Activated CD4-positive, alpha-beta T cell treated with anti-CD3 and anti-CD28 coated beads, Interleukin-2, amount 50 U/mL, for 24 hours (primary cell): ENCODE measurements around the gene C1orf210.

ENCODE experiments used
- DNase-seq, 2 donors: peaks; one replicate each; pipeline ENCODE4 v3.0.0-alpha.2; 2020; ENCODE audit warnings: low read depth in 1 of 2, low spot score in 1 of 2

Gene C1orf210

DNA sequence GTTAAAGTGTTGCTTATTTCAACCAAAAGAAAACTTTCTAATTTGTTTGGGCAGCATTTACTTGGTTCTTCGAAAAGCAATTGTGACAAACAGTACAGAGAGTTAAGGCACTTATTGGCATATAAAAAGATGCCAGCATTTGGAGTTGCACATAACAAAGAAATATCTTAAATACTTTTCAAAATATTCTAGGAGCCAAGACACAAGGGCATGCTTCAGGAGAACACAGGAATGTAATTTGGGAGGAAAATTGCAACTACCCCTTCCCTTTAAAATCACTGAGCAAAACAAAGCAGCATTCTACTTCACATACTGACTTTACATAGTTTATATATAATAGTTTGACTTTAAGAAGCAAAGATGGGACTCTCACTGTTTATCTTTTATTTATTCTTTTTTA is 10.8 kb upstream of the C1orf210 start:
- no peak for DNase-seq

DNA sequence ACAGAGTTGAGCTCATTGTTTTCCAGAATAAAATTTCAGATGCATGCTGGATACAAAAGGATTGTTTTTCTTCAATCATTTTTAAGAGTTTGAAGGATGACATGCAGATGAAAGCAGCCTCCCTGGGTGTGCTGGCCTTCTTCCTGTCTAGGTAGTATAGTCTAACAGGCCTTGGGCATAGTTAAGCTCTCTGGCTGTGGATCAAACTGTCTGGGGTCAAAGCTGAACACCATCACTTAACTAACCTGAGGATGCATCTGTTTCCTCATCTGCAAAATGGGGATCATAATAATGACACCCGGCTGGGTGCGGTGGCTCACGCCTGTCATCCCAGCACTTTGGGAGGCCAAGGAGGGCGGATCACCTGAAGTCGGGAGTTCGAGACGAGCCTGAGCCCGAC is 9.4 kb upstream of the C1orf210 start:
- no peak for DNase-seq

DNA sequence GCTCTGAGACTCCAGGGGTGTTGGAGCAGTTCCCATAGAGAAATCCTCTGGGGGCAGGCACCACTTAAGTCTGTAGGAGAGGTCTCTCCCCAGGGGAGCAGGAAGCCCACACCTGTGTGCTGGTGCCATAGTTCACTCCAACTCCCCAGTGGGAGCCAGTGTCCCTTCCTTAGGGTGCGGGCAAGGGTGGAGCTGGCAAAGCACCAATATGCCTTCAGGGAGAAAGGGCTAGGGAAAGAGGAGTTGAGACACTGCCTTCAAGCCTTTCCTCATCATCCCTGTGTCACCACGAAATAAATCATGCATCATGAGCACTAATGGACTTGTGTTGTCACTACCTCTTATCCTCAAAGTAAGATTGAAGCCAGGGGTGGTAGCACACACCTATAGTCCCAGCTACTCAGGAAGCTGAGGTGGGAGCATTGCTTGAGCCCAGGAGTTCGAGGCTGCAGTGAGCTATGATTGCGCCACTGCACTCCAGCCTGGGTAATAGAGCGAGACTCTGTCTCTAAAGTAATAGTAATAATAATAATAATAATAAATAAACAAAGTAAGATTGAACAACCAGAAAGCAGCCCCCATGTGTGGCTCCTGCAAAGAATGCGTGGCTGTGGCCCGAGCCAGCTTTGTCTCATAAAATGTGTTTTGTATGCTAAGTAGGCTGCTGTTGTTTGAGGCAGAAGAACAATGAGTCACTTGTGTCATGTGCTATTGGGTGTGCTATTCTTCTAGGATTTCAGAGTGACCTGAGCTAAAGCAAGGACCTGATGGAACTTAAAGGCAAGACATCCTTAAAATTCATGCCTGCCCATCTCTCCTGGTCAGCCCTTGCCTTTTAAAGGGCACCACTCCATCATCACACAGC is 8.7 kb upstream of the C1orf210 start:
- no peak for DNase-seq

DNA sequence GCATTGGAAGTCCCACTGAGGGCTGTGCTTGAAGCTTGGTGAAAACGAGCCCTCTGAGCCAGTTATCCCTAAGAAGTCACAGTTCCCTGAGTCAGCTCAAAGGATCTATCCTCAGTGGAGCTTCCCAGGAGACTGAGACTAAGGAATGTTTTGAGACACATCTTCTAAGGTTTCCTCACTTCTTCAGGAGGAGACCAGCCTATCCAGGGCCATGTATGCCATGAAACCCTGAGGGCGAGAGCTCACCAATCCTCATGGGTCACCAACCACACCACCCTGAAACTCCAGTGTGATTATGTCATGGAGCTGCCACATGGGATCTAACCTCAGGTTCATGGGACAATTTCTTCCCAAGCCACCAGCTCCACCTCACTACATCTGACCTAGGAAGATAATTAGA is 7.8 kb upstream of the C1orf210 start:
- DNase-seq: no peak

DNA sequence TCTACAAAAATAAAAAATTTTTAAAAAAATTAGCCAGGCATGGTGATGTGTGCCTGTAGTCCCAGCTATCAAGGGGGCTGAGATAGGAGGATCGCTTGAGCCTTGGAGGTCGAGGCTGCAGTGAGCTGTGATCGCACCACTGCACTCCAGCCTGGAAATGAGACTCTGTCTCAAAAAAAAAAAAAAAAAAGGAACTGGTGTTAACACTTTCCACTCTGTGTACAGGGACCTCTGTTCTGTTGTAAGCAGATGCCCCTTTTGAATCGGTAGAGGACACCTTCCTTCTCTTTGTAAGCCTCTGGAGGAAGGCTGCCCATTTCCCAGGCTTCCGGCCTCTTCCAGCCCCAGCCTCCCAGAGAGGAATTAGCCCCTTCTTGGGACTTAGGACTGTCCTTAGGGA is 7.3 kb upstream of the C1orf210 start:
- DNase-seq: no peak

DNA sequence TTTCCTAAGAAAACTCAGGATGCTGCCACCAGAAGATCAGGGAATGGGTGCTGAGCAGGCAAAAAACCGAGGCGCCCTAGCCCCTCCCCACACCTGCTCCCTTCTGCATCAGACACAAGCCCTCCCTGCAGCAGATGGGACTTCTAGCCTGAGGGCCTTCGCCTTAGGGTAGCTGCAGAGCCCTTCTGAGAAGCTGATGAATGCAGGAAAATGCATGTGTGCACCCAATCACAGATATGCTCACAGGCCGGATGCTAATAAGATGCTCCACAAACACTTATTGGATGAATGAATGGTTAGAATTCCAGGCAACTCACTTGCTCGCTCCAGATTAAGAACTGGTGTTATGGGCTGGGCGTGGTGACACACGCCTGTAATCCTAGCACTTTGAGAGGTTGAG is 6.8 kb upstream of the C1orf210 start:
- no peak for DNase-seq

DNA sequence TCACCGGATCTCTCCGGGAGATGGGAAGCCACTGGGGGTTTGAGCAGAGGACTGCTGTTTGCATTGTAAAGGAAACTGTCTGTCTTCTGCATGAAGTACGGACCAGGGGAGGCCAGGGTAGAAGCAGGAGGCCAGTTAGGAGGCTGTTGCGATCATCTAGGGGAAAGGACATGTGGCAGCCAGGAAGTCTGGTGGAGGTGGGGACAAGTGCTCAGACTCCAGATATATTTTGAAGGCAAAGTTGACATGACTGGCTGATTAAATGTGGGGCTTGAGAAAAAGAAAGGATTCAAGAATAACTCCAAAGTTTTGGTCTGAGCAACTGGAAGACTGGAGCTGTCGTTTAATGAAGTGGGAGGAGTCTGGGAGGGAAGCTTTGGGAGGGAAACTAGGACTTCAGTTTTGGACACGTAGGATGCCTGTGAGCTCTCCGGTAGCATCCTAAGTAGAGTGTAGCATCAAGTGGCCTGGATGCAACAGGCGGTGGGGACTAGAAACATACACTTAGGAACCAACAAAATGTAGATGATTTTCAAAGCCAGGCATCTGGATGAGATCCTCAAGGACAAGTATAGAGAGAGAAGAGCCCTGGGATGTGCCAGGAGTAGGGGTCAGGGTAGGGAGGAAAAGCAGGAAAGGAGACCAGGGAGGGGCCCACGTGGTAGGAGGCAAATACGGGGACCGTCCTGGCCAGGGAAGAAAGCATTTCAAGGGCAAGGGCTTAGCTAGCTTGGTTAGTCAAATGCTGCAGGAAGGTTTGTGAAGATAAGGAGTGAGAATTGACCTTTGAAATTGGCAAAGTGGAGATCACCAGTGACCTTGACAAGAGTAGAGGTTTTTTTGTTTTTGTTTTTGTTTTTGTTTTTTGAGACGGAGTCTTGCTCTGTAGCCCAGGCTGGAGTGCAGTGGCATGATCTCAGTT is 3.7 kb upstream of the C1orf210 start:
- no peak for DNase-seq

DNA sequence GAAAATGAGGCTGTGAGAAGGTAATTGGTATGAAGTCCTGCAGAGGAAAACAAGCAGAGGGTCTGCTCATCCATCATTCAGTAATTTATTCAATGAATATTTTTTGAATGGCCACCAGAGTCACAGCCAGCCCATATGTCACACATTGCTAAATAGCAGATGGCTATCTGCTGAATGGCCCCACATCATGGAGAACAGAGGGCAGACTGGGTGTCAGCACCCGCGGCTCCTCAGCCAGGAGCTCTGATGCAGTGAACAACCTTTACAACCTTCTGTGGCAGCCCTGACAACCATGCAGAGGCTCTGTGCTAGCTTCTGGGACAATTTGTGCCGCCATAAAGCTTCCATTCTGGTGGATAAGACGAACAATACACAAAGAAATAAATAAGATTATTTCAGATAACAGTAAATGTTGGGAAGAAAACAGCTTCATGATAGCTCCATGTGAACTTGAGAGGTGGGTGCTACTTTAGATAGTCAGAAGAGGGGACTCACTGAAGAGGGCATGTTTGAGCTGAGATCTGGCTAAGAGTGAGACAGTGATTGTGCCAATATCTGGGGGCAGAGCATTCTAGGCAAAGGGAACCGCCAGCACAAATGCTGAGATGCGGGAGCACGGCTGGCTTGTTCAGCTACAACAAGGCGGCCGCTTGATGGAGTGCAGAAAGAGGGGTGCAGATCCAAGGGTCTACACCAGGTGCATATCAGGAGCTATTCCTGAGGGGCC is 2.8 kb upstream of the C1orf210 start:
- no peak for DNase-seq

DNA sequence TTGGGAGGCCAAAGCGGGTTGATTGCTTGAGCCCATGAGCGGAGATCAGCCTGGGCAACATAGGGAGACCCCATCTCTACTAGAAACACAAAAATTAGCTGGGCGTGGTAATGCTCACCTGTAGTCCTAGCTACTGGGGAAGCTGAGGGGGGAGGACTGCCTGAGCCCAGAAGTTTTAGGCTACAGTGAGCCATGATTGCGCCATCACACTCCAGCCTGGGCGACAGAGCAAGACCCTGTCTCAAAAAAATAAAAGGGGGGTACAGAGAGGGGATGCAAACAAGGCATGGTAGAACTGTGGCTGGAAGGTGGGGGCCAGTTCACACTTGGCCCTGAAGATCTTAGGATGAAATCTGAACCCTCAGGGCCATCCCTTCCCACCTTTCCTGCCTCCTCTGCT is 1.2 kb upstream of the C1orf210 start:
- no peak for DNase-seq

DNA sequence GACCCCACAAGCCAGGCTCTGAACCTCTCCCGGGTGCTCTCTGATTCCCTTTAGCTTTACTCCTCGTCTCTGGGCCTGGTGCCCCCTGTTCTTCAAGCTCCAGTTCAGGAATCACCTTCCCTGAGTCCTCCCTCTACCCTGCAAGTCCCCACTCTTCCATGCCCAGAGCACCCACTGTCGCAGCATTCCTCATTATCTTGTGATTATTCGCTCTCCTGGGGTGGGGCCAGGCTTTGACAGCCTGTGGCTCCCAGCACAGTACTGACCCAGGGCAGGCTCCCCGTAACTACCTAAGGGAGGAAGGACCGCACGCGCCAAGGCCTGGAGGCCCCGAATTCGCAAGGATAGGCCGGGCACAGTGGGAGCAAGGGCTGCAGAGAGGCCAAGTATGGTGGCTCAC is 734 bp upstream of the C1orf210 start:
- DNase-seq: no peak

DNA sequence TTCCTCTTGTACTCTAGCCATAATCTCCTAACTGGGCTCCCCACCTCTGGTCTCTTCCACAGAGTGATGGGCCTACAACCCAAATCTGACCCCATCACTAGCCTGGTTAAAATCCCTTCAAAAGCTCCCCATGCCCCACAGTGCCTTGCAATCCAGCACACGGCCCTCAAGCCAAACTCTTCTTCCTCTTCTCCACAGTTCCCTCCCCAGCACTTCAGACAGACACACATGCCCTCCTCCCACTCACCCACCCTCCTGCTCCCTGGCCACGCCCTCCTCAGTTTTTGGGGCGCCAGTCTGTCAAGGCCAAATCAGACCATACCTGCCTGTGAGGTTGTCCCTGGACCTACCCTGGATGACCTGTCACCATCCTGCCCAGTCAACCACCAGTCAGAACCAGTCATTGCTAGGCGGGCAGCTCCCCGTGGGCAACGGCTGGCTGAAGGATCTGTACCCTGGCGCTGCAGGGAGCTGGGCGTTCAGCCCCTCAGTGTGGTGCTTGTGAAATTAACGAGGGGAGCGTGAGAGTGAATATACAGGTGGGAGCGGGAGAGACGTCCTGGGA is 753 bp downstream of the C1orf210 start:
- DNase-seq: no peak

DNA sequence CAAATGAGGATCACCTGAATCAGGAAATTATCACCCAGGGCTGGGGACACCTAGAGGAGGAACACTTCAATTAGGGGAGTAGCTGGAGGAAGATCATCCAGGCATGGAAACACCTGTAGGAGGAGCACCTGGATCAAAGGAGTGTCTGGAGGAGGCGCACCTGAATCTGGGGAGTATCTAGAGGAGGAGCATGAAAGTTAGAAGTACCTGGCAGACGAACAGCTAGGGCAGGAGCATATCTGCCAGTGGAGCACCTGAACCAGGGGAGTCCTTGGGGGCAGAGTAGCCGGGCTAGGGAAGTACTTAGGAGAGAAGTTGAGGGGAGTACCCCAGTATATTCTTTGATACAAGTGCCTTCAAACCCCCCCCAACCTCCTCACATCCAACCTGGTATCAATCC is 1.3 kb downstream of the C1orf210 start:
- DNase-seq: no peak

DNA sequence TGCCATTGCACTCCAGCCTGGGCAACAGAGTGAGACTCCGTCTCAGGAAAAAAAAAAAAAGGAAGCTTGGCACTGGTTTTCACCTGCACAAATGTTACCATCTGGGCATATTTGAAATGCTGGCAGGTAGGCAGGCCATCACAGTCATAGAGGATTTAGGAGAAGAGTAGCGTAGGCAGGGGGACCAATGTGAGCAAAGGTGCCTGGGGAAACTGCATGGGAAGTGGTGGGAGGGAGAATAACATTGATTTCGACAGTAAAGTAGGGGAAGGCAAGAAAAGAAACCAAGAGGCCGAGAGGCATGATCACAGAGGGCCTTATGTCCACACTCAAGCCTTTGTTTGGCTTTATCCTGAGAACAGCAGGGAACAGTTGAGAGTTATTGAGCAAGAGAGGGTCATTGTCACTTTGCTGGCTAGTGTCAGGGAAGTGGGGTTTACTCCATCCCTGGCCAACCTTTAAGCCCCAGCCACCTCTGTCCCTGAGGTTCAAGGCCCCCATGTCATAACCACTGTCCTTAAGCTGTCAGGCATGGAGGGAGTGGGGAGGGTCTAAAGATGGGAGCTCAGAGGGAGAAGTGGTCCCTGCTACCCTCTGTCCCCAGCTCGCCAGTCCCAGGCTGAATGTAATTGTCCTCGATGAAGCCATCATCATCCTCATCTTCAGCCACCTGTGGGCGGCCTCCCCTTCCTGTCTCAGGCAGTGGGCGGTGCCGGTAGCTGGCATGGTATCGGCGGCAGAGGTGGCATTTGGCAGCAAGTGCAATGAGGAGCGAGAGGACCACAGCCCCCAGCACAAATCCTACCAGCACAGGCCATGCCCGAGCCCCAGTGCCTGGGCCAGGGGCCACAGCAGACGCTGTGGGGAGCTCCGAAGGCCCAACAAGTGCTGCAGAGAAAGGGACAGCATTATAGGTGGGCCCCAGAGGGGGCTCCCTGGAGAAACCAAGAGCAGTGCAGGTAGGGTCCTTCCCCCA is 2.9 kb downstream of the C1orf210 start:
- DNase-seq: no peak

DNA sequence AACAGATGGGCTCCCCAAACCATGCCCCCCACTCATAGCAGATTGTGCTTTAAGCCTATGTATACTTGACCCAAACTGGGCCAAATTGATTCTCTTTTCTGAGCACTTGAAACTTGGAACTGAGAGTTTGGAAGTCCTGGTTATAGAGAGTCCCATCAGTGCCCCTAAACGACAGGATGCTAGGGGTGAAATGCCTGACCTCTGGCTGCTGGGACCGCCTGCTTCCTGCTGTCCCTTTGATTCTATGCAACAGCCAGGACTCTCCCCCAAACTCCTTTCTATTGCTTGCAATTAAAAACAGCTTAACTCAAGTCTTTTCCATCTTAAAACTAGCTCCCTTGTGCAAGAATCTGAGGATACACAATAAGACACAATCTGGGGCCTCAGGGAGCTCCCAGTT is 4.7 kb downstream of the C1orf210 start:
- DNase-seq: no peak

DNA sequence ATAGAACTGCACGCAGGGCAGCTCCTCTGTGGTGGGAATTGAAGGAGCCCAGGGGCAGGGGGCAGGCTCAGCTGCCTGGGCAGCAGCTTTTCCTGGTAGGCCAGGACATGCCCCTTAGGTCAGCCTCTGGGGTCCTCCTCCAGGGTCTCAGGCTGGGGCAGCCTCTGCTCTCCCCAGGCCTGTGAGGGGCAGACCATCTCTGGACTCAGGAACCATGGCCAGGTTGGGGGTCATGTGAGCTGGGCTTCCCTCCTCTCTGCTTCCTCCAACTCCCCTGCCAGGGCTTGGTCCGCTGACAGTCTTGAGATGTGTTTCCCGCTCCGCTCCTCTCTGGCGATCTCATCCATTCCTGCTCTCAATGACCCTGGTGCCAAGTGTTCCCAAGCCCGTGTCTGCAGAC is 5.7 kb downstream of the C1orf210 start:
- no peak for DNase-seq

DNA sequence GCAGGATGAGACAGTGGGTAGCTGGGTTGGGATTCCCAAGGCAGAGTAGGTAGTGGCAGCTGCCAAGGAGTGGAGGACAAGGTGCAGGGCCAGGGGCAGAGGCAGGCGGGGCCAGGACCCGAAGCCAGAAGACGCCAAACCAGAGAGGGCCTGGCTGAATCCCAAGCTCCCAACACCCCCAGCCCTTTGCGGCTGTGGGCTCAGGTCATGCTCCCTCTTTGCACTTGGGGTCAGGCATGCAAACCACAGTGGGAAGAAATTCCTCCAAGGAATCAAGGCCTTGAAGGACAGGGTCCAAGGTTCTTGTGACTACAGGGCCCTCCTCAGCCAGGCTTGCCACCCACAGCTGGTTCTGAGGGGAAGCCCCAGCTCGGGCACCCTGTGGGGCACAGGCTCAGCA is 6.2 kb downstream of the C1orf210 start:
- no peak for DNase-seq

DNA sequence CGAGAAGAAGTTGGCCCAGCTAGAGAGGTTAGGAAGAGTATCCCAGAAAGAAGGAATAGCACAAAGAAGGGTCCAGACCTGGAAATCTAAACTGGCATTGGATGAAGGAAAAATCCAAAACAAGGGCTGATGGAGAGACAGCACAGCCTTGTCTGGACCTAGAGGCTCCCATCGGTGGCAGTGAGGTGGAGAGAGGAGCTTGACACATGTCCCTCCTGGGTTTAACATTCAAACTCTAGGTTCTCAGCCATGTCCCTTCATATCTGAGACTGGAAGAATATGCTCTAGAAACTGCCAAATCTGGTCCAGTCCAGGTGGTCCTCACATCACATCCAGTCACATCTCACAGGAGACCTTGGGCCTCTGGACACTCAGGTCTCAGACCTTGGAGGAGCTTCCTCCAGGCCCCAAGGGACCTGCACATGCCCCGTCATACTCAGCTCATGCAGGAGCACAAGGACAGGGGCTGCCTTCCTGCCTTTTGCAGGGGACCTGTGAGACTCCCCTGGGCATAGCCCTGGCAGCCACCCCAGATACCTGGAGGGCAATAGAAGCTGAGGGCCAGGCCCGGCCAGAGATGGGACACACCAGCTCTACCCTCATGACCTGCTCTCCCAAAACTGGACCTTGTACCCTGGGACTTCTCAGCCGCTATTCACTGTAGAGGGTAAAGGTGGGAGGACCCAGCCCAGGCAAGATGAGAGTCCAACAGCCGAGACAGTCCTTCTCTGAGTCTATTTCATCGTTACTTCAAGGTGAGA is 8.1 kb downstream of the C1orf210 start:
- no peak for DNase-seq

DNA sequence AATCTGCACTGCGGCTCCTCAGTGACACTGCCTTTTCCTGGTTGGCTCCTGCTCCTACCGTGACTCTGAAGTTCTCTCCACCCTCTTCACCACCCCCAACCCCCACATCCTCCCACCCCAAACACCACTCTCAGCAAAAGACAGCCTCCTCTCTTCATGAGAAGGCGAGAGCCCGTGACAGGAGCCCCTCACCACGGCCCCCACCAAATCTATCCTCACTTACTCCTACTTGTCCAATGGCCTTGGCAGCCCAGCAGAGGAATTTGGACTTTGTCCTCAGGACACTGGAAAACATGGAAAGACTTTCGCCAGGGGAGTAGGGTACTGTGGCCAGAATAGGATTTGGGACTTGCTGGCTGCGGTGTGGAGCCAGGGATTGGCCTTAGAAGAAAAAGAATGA is 8.7 kb downstream of the C1orf210 start:
- DNase-seq: no peak

DNA sequence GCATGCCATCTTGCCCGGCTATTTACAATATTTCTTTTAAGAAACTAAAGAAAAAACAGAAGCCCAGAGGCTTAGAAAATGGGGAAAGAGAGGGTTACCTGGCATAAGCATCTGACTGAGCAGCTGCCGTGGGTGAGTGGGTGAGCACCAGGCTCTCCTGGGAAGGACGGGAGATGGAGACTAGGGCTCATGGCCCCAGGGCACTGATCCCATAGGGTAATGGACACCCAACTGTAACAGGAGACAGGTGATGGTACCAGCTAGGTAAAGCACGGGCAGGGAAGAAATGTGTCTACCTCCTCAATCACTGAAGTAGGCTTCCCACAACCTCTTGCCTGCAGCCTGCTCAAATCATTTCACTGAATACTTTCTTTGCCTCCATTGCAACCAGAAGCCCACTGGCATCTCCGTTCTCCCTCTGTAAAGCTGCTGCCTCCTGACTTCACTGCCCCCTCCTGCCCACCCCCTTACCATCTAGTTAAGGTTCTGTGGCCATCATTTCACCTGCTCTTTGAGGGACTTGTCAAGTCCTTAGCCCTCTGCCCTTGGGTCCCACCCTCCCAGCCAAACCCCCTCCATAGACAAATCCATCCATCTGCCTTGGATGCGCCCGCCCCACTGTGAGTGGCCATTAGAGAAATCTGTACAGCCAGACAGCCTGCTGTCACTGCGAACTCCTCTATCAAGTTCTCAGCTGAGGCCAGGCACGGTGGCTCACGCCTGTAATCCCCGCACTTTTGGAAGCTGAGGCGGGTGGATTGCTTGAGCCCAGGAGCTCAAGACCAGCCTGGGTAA is 9.4 kb downstream of the C1orf210 start:
- DNase-seq: no peak
